GM20000 (cell line): ENCODE data around the gene TIMP2.

Experiments used
- DNase-seq: peaks from one replicate; pipeline ENCODE4 v3.0.0; 2012; ENCODE audit warnings: low spot score
- TF ChIP-seq, protein P1 (sequence below): IDR thresholded peaks from 2 replicates; pipeline ENCODE4 v1.5.1; 2012; ENCODE audit warnings: mild to moderate bottlenecking, control low read depth; ENCODE audit errors: extremely low read depth, missing control alignments

Gene TIMP2

DNA sequence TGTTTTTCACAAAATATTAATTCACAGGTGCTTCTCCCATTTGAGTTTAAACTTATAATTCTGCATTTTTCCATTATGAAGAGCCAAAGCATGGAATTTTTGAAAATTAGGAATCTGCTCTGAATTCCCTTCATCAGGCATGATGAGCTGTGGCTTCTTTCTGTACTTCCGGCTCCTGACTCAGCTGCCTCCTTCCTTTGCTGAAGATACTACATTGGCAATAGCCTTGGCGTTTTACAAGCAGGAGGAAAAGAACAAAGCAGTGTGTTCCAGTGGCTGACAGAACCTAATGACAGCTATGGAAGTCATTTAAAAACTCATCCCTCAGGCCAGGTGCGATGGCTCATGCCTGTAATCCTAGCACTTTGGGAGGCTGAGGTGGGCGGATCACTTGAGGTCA, 66.1 kb downstream of the TIMP2 start:
- no peak for DNase-seq
- TF ChIP-seq, protein P1, sequence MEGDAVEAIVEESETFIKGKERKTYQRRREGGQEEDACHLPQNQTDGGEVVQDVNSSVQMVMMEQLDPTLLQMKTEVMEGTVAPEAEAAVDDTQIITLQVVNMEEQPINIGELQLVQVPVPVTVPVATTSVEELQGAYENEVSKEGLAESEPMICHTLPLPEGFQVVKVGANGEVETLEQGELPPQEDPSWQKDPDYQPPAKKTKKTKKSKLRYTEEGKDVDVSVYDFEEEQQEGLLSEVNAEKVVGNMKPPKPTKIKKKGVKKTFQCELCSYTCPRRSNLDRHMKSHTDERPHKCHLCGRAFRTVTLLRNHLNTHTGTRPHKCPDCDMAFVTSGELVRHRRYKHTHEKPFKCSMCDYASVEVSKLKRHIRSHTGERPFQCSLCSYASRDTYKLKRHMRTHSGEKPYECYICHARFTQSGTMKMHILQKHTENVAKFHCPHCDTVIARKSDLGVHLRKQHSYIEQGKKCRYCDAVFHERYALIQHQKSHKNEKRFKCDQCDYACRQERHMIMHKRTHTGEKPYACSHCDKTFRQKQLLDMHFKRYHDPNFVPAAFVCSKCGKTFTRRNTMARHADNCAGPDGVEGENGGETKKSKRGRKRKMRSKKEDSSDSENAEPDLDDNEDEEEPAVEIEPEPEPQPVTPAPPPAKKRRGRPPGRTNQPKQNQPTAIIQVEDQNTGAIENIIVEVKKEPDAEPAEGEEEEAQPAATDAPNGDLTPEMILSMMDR, result no peak

DNA sequence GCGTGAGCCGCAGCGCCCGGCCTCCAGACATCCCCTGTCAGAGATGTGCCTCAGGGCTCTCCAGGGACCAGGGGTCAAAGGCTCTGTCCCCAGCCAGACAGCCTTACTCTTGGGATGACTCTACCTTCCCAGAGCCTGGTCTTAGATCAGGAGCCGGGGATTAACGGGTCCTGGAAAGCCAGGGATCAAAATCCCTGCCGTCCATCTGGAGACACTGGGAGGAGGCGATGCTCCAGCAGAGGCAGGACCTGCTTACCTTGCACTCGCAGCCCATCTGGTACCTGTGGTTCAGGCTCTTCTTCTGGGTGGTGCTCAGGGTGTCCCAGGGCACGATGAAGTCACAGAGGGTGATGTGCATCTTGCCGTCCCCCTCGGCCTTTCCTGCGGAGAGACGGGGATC, 67.9 kb downstream of the TIMP2 start:
- DNase-seq, result no peak

DNA sequence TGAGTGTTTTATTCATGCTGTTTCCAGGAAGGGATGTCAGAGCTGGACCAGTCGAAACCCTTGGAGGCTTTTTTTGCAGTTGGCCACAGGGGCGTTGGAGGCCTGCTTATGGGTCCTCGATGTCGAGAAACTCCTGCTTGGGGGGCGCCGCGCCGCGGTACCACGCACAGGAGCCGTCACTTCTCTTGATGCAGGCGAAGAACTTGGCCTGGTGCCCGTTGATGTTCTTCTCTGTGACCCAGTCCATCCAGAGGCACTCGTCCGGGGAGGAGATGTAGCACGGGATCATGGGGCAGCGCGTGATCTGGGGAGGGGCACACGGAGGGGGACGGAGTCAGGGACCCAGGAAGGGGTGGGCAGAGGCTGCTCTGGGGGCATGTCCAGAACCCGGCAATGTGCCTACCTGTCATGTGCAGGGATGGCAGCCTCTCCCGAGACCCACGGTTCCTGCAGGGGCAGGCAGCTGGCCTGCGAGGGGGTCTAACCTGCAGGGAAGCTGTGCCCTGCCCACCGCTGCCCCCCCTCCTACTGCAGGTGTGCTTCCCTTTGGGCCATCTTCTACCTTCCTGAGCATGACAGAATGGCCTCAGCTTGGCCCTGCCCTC, 69.5 kb downstream of the TIMP2 start:
- TF ChIP-seq, protein P1, result no peak
- DNase-seq, result no peak

More for the DNA sequence above, 67.9 kb downstream of the TIMP2 start:
- TF ChIP-seq, protein P1, result no peak

DNA sequence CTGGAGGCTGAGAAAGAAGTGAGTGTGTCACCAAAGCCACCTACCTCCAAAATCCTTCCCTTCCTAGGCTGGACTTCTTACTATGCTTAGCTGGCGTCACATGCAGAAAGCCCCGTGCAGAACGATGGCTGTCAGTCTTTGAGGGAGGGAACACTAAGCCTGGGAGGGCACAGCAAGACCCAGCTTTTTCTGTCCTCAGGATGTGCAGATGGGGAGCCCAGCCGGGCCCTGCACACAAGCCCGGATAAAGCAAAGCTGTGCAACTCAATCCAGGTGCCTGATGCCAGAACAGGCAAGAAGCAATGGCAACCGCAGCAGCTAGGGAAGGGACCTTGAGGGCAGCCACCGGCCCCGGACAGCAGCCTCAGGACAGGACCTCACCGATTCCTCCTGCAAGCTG, 70.7 kb downstream of the TIMP2 start:
- no peak for DNase-seq
- TF ChIP-seq, protein P1, result no peak

DNA sequence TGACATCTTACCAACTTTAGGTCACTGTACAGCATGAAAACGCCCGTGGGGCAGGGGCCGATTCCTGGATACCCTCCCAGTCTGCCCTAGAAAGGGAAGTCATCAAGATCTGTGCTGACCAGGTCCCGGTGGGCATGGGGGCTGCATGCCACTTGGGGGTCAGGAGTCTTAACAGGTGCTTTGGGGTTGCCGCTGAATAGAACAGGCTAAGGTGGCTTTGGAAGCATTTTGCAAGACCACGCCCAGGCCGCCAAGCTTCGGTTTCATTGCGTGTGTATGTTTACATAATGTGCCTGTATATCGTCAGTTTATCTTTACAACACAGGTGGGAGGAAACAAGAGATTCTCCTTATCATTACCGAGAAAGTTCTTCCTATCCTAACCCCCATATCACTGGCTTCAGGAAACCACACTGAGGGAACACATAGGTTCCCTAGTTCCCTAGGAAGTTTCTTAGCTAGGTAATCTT, 71.2 kb downstream of the TIMP2 start:
- no peak for DNase-seq
- TF ChIP-seq, protein P1, result no peak

DNA sequence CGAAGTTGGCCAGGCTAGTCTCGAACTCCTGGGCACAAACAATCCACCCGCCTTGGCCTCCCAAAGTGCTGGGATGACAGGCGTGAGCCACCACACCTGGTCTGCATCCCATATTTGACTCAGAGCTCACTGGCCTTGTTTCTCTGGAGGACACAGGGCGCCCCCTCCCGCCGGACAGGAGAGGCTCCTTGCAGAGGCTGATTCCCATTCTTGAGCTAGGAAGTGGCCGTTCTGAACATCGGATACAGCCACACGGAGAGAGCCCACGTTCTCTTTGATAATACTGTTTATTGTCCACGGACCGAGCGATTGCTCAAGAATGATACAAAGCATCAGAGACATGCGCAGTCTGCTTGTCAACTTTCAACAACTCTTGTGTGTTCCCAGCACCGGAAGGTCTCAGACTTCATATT, 72.5 kb downstream of the TIMP2 start:
- TF ChIP-seq, protein P1, result no peak
- no peak for DNase-seq

DNA sequence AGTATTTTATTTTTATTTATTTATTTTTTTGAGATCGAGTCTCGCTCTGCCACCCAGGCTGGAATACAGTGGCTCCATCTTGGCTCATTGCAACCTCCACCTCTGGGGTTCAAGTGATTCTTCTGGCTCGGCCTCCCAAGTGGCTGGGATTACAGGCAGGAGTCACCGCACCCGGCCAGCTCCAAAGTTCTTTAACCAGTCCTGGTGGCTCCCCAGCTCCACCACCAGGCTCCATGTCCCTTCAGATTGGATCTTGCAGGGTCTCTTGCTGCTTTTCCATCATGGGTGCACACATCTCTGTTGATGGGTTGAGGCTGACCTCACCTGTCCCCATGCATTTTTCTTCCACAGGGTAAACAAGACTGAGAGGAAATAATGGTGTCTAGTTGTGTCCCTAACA, 76.2 kb downstream of the TIMP2 start:
- TF ChIP-seq, protein P1, result no peak

More for the DNA sequence above, 76.2 kb downstream of the TIMP2 start:
- no peak for DNase-seq
